Smooth muscle cell of bladder (primary cell): ENCODE results near the gene VTCN1. TPM values are rescaled to one million over a fixed set of nuclear protein-coding genes. Genes with fewer than 3 reads are reported as not detected.

Source experiments
- total RNA-seq: library from RNA; depleted of rRNA; stranded (reverse); fragments of >200 nt; gene quantifications from 2 replicates; pipeline ENCODE4 v1.2.3, GENCODE V29; 2014

VTCN1 gene, protein sequence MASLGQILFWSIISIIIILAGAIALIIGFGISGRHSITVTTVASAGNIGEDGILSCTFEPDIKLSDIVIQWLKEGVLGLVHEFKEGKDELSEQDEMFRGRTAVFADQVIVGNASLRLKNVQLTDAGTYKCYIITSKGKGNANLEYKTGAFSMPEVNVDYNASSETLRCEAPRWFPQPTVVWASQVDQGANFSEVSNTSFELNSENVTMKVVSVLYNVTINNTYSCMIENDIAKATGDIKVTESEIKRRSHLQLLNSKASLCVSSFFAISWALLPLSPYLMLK
- total RNA-seq, result under 0.01 TPM in 1 of 2 replicates, not detected in the other

DNA sequence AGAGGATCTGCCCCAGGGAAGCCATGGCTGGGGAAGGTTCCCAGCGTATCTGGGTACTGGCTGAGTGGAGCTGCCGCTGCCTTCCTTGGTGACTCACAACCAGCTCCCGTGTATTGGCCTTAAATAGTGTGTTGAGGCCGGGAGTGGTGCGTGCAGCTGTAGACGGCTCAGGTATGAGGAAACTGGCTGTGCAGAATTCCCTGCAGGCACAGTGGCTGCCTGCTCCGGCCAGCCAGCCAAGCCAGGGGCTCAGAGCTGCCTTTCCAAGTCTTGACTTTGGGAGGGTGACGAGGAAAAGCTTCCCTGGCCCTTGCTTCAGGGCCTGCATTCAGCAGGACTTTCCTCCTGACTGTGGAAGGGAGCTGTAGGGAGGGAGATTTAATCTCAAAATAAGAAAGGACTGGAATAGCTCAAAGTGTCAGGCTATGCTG is at the start of gene VTCN1:
TSS of gene VTCN1 (minus strand) at position 97 of the 431 bp plus-strand sequence. CDS start at position 25, 72 bp downstream.

DNA sequence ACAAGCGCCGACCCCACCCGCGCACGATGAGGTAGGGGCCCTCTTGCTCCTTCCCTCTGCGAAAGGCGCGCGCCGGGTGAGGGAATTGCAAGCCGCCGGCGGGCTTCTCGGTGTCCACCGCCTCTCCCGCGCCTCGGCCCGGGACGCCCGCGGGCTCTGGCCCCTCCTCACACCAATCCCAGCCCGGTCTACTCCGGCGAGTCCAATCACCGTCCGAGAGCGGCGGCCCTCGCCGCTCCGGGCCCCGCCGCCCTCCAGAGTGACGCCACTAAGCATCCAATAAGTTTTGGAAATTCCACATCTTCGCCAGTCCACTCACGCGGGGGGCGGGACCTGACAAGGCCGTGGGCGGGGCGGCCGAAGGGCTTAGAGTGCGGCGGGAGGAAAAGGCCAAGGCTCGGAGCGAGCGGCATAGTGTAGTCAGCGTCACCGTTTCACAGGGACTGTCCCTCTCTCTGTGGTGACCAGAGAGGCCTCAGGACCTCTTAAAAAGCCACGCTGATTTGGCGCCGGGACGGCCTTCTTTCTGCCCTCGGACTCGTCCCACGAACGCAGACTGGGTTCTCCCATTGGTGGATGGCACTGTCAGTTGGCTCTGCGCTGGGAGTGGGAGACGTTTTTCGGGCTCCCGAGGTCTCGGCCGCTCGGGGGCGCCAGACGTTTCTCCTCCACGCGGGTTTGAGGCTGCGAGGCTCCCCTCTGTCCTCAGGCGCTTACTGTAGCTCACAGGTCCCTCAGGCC is 89.0 kb downstream of the VTCN1 start, which contains the start of gene TRIM45:
TSS of gene TRIM45 (minus strand) at position 161 of the 741 bp plus-strand sequence. CDS start 548 bp downstream, outside the sequence.

Other genes with a start within 250 kb of the VTCN1 start
- gene CD101, start 209.2 kb downstream of the VTCN1 start, total RNA-seq, result 0.09 and 0.14 TPM in 2 replicates
- gene TTF2, start 150.6 kb downstream of the VTCN1 start, total RNA-seq, result 8.7 and 11.8 TPM in 2 replicates
- 1.7 and 1.8 TPM in 2 replicates for gene TRIM45, start 89.2 kb downstream of the VTCN1 start, total RNA-seq
- 53.2 and 55.2 TPM in 2 replicates for gene MAN1A2, start 156.5 kb upstream of the VTCN1 start, total RNA-seq